Colon (tissue), 2 donors: ENCODE data around the gene ANO3.
"Not testable (repeated sequence)": the region's sequence is repeated elsewhere in the genome, so short reads cannot be mapped to it uniquely, and the experiment has no call there.

Source experiments
- FAIRE-seq: peaks from 2 replicates; lab custom pipeline; 2012; peaks lifted over from hg19 to GRCh38; lab: Jason Lieb, UNC
- donor health status: control.
- donor health status: control.

Gene ANO3

DNA sequence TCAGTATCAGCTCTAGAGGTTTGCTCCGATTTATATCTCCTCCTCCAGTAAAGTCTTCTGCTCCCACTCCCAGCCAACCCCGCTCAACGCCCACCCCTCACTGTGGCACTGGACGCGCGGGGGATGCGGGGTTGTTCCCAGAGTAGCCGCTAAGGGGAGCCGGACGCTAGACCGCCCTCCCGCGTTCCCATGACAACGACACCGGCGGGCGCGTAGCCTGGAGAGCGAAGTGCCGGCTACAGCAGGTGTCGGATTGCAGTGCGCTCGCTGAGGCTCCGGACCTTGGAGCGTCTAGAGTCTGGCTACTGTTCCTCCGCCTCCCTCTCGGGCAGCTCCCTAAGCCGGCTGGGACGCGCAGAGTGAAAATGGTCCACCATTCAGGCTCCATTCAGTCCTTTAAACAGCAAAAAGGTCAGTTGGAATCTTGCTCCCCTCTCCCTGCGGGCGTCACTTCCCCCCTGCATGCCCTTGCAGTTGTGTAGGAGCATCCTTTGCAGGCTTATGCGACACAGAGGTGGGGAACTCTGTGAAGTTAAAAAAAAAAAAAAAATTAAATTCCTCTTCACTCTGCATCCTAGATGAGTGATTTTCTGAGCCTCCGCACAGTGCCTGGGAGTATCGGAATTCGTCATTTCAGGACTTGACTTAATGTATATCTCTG lies at the start of gene ANO3:
TSS of gene ANO3 (plus strand) at position 220 of the 661 bp plus-strand sequence. CDS start at position 366, 146 bp downstream.
- FAIRE-seq, result no peak

DNA sequence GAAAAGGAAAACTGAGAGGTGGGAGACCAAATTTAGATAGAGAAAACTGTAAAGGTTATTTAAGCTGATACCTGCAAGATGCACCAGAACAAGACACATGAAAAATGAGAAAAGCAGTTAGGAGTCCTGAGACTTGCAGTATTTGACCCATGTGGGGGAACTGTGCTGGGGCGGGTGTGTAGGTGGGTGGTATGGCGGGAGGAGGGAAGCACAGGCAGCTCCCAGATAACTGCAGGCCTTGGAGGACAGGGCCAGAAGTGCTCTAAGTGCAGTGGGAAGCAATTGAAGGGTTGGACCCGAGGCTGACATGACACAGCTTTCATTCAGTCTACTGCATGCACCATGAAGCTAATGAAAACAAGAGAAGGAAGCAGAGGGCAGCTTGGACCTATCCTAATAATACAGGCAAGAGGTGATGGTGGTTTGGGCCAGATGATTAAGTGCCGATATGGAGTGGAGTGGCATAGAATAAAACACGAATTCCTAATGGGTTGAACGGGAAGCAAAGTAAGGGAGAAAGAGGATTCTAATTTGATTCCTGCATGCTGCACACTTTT lies 48.0 kb upstream of the ANO3 start:
- no peak for FAIRE-seq

DNA sequence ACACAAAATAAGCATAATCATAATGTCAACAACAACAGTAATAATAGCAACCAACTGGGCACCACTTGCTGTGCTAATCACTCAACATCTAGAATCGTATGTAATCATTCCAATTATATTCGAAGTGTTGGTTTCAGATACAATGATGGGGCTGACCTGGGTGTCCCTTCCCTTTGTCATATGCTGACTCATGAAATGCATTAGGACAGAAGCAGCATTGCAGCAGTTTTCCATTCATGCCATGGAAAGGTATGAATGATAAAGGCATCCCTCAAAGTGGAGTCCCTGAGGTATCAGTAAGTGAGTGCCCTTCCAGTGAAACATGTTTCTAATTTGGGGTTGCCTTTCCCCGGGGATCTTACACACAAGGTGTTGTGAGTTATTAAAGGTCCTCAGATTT lies 46.3 kb upstream of the ANO3 start:
- FAIRE-seq, result no peak

DNA sequence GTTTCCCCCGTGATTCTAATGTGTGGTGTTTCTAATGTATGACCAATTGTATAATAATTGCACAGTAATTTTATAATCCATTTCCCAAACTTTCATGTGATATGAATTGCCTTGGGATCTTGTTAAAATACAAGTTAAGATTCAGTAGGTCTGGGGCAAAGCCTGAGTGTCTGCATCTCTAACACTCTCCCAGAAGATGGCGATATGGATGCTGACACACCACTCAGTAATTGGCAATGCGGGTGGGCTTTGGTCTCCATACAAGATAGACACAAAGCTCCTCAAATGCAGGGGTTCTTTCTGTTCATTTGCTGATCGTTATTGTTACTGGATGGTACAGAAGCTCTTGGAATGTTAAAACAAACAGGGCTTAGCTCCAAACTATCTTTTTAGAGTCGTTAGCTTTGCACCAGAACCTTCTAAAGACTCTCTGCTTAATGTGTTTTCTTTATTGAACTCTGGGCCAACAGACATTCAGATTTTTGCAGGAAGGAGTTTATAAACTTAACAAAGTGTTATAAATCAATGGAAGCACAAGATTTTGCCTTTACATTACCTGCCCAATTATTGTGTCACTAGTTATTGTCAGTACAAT lies 45.4 kb upstream of the ANO3 start:
- FAIRE-seq, result no peak

DNA sequence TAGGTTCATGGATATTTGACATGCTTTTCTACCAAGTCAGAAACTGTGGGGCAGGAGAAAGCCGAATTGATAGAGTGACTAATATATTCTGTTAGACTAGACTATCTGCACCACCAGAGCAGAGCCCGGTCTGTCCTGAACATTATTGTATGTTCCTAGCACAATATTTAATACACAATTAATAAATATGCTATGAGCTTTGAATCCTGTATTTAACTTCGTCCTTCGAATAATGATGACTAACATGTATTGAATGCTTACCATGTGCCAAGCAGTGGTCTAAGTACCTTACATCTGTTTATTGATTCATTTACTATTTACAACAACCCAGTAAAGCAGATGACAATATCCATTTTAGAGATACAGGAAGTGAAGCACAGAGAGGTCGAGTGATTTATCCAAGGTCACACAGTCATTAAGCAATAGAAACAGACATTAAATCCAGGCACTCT lies 44.8 kb upstream of the ANO3 start:
- no peak for FAIRE-seq

DNA sequence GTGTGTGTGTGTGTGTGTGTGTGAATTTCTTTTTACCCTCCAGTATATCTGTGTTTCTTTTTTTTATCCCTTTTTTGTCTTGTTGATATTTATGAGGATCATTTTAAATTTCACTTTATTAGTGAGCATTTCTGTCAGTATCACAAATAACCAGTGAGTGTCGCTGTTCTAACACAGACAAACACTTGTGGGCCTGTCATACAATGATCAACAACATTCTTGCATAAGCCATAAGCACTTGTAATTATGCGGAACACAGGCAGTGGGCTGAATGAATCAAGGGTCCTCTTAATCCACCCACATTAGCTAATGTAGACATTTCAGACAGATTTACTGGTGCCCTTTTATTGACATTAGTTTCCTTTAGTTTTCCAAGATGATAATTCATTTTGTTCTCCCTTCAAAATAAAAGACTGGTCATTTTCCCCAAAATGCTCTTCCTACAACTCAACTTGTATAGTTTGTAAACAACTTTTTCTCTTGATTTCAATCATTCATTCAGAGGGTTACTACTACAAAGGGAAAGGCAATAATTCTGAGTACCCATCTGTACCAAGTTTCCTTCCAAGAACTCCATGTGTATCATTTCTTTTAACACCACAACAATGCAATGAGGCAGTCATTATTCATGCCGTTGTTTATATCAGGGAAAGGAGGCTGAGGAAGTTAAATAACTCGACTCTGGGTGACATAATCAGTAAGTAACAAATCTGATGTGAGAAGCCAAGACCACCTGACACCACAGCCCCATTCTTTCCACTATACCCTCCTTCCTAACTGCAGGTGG lies 34.5 kb upstream of the ANO3 start:
- FAIRE-seq, result no peak

DNA sequence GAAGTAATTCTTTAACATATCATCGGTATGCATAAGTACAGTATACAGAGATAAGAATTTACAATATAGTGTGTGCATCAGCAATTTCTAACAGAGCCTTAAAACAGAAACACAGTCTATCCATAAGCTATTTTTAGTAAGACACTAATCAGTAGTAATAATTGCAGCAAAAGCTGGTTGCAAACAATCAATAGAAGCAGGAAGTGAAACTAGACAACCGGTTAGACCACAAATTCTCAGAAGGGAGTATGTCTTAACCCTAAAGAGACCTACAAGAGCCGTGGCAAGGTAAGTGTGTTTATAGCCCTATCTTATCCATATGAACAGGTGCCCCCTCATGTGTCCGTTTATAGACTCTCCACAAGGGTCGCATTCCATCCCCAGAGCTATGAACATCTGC lies 15.6 kb upstream of the ANO3 start:
- FAIRE-seq, result not testable (repeated sequence)

DNA sequence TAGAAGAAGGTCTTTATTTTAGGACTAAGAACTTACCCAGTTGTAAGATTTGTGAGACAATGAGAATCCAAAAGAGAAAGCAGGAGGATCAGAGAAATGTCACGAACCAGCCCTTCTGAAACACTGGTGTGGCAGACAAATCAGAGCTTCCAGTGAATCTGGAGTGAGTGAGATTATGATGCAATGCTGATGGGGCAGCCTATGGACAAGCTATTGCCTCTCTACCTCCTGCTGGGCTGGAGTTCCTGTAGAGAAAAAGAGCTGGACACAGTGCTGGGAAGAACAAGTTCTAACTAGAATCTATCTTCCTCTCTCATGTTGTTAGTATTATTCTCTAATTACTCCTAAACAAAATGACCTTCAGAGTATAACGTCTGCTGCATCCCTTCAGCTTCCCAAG lies 12.0 kb upstream of the ANO3 start:
- FAIRE-seq, result no peak

DNA sequence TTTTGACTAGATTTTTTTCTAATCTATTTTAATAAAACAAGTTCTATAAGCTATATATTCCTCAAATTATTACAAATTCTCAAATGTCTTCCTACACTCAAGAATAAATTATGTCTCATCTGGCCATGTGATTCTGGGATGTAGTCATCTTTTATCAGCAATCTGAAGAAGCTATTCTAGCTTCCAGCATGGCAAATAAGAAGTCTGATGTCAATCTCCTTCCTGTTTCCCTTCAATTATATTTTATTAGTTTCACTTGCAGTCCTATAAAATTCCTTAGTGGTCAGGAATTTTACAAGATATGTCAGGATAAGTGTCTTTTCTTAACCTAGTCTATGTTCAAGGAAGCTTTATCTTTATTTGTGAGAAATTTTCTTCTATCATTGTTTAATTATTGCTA lies 10.4 kb upstream of the ANO3 start:
- no peak for FAIRE-seq

DNA sequence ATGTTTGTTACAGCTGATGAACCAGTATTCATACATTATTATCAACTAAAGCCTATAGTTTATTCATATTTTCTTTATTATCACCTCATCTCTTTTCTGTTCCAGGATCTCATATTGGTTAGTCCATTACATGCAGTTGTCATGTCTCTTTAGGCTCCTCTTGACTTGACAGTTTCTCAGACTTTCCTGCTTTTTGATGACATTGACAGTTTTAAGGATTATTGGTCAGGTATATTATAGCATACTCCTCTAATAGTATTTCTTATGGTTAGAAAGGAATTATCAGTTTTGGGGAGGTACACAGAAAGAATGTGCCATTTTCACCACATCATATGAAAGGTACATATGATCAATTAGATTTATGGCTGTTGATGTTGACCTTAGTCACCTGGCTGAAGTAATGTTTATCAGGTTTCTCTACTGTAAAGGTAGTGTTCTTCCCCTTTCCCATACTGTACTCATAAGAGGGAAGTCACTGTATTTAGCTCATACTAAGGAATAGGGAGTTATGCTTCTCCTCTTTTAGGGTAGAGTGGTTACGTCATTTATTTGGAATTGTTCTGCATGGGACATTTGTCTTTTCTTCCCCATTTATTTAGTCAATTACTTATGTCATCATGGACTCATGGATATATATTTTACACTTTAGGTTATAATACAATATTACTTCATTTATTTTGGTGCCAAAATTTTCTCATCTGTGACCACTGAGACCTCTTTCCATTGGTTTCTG lies 9.4 kb upstream of the ANO3 start:
- FAIRE-seq, result no peak

DNA sequence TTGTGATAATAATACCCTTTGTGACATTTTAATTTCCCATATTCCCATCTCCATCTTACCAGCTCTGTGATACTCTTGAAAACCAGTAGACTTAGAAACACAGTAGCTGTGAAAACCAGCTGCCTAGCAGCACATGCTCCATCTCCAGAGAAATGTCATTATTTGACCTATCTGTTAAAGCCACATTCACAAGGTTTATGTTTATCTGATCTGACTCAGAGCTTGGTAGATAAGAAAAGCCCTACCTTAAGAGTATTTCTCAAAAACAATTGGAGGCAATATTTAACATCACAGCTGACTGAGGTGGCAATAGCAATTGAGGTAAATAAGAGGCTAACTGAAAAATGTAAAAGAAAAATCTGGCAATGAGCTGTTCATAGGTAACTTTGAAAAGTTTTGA lies 8.1 kb upstream of the ANO3 start:
- no peak for FAIRE-seq

DNA sequence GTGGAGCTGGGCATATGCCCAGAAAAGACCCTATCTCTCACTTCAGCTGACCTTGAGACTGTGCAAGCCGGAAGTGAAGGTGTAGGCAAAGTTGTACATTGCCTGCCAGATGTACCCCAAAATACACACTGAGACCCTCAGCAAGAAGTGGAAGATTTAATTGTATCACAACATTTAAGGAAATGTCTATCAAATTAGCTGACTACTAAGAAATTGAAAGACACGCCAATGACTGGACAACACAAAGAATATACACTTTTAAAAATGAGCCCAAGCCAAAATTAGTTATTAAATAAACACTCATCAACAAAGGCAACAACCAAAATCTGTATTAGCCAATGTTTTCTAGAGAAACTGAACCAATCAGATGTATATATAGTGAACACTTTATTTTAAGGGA lies 7.7 kb upstream of the ANO3 start:
- FAIRE-seq, result no peak

DNA sequence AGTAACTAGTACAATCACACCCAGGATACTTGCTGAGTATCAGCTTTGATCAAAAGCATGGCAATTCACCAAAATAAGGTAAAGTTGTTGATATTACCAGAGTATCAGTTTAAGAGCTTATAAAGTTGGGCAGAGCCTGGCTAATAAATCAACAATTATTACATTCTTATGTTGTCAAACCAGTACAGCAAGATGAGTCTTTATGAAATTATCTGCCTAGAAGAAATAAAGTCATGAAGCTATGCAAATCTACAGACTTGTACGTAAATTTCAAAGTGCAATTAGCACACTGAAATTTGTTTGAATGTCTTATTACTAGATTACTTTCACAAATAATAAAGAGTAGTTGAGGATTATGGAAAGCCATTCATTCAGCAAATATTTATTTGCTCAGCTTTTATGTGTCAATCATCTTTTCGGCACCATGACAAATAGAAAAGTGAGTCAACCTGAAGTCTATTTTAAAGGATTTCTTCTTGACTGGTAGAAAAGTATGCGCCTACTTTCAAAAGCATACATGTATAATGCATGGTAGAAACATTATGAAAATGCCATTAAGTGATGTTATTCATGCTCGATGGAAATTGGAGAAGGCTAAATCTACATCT lies 5.0 kb upstream of the ANO3 start:
- FAIRE-seq, result no peak

DNA sequence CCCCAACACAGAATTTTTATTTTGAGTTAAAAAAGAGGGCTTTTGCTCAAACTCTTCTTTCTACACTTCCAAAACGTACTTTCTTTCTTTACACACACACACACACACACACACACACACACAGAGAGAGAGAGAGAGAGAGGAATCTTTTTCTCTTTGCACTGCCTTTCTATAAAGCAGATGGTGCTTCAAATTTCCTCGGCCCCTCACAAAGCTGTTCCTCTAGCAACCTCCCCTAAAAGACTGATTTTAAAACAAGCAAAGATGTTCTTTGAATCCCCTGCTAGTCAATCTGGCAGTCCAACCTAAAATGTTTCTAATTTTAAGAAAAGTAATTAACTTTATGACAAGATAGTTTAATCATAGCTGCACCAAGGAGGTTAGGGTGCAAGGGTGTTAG lies 2.7 kb upstream of the ANO3 start:
- no peak for FAIRE-seq

DNA sequence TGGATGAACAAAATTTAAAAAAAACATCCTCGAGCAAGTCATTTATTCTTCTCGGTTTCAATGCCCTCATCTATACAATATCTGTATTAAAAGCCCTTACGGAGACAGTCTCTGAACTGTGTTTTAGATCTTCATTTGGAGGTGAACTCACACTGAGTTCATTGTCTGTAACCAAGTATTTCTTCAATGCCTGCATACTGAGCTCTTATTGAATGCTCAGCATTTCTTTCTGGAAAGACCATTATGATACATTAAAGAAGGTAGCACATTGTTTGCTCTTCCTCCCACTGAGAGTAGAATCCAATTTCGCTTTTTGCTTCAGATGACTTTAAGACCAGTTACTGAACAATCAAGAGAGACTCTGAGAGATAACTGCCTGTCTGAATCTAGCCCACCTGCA lies 1.7 kb upstream of the ANO3 start:
- no peak for FAIRE-seq

DNA sequence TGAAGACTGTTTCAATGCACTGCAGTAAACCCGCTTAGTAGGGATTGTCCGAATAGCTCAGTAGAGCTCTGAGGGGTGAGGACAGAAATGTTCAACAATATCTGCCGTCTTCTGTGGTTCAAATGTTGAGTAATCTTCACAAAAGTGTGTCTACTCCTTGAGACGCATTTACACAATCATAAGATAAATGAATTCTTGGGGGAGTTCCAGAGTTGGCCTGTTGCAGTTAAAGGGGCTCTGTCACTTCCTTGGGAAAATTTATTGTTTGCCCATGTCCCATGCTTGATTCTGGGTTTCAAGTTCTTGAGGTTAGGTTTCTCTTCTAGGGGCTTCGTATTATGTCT lies 614 bp downstream of the ANO3 start:
- FAIRE-seq, result no peak

DNA sequence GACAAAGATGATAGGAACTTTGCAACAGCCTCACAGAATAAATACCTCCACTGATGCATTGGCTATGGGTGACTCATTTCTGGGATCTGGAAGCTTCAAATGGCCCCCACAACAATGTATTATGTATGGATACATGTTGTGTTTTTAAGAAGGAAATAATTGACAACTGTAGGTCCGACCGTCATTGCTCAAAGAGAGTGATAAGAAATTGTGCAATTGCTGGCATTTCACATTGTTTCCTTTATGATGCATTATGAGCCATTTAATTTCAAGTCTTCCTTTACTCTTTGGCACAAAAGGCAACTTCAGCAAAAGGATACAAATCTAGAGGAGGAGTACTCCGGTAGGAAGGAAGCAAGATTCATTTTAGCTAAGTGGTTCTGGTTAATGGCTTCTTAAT lies 2.0 kb downstream of the ANO3 start:
- FAIRE-seq, result no peak

DNA sequence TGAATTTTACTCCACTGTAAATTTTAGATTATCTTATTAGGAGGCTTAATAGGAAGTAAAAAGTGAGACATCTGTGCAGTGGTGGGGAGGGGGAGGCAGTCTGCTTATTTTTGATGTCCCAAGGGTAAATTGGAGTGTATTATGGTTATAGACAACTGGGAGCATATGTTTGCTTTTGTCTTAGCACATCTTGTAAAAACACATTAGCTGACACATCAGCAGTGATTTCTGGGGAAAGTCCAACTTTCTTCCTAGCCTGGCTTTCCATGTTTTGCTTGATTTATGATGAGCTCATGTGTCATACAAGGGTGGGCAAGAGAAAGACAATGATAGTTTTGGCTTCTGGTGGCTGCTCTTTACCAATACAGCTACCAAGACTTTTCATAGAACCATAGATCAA lies 4.0 kb downstream of the ANO3 start:
- FAIRE-seq, result no peak

DNA sequence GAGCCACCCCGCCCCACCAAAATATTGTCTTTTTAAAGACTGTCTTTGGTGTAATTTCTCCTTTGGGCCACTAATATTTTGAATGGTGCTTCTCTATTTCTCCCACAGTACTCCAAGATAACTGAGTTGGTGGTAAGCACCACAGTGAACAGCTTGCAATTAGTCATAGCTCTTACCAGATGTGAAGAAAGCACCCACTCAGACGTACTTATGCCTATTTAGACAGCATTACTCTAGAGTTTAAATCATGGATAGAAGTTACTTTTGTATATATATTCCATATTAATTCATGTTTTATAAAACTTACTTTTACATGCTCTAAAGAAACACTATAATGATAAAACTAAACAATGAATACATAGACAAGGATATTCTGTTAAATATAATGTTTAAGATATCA lies 12.7 kb downstream of the ANO3 start:
- FAIRE-seq, result no peak

DNA sequence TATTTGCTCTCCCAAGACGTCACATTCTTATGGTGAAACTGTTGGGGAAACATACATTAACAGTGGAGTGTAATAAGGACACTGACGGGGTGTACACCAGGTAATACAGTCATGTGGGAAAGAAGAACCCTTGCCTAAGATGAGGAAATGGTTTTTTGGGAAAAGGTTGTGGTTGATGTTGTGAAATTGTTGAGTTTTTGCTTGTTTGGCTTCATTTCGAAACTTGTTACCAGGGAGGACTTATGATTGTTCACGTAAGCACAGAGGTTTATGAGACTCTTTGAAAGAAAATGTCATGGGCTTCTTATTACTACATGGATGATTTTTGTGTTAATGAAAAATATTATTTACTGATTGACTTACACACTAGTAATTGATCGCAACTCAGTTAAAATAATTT lies 16.8 kb downstream of the ANO3 start:
- FAIRE-seq, result no peak

DNA sequence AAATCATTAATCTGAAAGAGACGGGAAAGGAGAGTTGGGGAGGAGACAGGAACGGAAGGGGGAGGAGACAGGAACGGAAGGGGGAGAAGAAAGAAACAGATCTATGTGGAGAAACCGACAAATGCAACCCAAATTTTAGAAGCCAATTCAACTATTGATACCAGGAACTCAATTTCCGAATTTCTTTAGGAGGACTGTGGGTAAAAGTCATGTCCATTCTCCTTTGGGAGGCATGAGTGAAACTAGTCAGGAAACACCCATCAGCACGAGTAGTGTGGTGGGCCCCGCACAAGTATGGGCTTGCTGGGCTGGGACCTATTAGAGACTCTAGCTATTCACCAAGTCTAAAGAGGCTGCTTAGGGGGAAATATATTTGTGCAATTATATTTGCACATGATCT lies 18.1 kb downstream of the ANO3 start:
- FAIRE-seq, result no peak

DNA sequence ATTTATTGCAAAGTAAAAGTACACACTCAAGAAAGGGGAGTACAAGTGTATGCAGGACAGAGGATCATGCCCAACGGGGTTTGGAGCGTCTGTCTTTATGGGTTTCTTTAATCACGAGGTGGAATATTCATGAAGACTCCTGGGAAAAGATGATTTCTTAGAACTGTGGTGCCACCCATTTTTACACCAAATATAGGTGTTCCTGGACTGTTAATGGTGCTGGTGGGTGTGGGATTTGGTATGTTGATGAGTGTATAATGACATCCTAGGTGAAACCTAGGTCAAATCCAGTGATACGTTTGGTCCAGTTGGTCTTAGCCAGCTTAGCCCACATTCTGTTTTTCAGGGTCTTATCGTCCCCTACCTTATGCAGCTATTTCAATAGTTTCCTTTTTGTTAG lies 21.1 kb downstream of the ANO3 start:
- FAIRE-seq, result no peak
